SK-N-SH (cell line): ENCODE data around the gene CDK8. TPM values are rescaled to one million over a fixed set of nuclear protein-coding genes. Genes with fewer than 3 reads are reported as not detected.

Source experiments
- CTCF ChIA-PET: fragments of 300-600, 350-600 bp; formaldehyde crosslinking; extraction: SDS; loops from one replicate; lab custom pipeline; 2021; lab: Yijun Ruan, JAX
- POLR2A ChIA-PET: fragments of 350-600 bp; sonication (Branson Sonifier 250); formaldehyde crosslinking; extraction: SDS; loops from one replicate; lab custom pipeline; 2020; ENCODE audit warnings: antibody characterized with exemption, inconsistent platforms; lab: Yijun Ruan, JAX
- DNase-seq: peaks from one replicate; pipeline ENCODE4 v3.0.0; 2012
- H2AFZ ChIP-seq: fragments of 200-600 bp; sonication (generic); 2 replicates; pipeline ENCODE4 v1.8.1; 2016; ENCODE audit warnings: antibody characterized with exemption, mild to moderate bottlenecking, low read depth
- H3F3A ChIP-seq: fragments of 200-600 bp; sonication (generic); replicated peaks from 2 replicates; pipeline ENCODE3; 2016; ENCODE audit warnings: antibody characterized with exemption, mild to moderate bottlenecking; ENCODE audit not compliant: insufficient read depth
- H3K27ac ChIP-seq, 2 experiments: fragments of 200-500 bp in 1 of 2; fragments of 200-600 bp in 1 of 2; sonication (Bioruptor generic) in 1 of 2; sonication (generic), shearing (Covaris generic) in 1 of 2; 2 replicates each; pipeline versions ENCODE4 v1.5.1 to v1.6.1; 2014 to 2016; ENCODE audit warnings: low read depth in 2 of 2, inconsistent platforms in 1 of 2, low read length in 1 of 2, mild to moderate bottlenecking in 1 of 2, mixed read lengths in 1 of 2
- H3K27me3 ChIP-seq: fragments of 200-600 bp; sonication (generic), shearing (Covaris generic); 2 replicates; pipeline ENCODE4 v1.6.1; 2016; ENCODE audit warnings: mixed run types; ENCODE audit not compliant: insufficient read depth
- H3K36me3 ChIP-seq, 2 experiments: fragments of 200-500 bp in 1 of 2; fragments of 200-600 bp in 1 of 2; sonication (Bioruptor generic) in 1 of 2; sonication (generic) in 1 of 2; replicated peaks in 1 of 2; 2 replicates each; pipeline versions ENCODE3 to v1.5.1; 2014 to 2016; ENCODE audit warnings: low read length in 1 of 2, mild to moderate bottlenecking in 1 of 2; ENCODE audit not compliant: insufficient read depth in 2 of 2, control insufficient read depth in 1 of 2
- H3K4me1 ChIP-seq, 2 experiments: fragments of 200-500 bp in 1 of 2; fragments of 200-600 bp in 1 of 2; sonication (Bioruptor generic) in 1 of 2; sonication (generic), shearing (Covaris generic) in 1 of 2; 2 replicates each; pipeline versions ENCODE4 v1.5.1 to v1.6.1; 2014 to 2016; ENCODE audit warnings: low read depth in 1 of 2, low read length in 1 of 2, mixed run types in 1 of 2; ENCODE audit not compliant: insufficient read depth in 2 of 2, control insufficient read depth in 1 of 2
- H3K4me2 ChIP-seq: fragments of 200-600 bp; sonication (generic), shearing (Covaris generic); 2 replicates; pipeline ENCODE4 v1.6.1; 2017; ENCODE audit warnings: mixed run types
- H3K4me3 ChIP-seq, 2 experiments: fragments of 200-500 bp in 1 of 2; fragments of 200-600 bp in 1 of 2; sonication (Bioruptor generic) in 1 of 2; sonication (generic), shearing (Covaris generic) in 1 of 2; 2 replicates each; pipeline versions ENCODE4 v1.5.1 to v1.8.1; 2014 to 2016; ENCODE audit warnings: low read depth in 2 of 2, inconsistent platforms in 1 of 2, low read length in 1 of 2, mild to moderate bottlenecking in 1 of 2, mixed read lengths in 1 of 2, moderate library complexity in 1 of 2
- H3K79me2 ChIP-seq: fragments of 200-600 bp; sonication (generic); 2 replicates; pipeline ENCODE4 v1.8.1; 2017; ENCODE audit warnings: mild to moderate bottlenecking; ENCODE audit not compliant: insufficient read depth
- H3K9ac ChIP-seq: fragments of 200-600 bp; sonication (generic); 2 replicates; pipeline ENCODE4 v1.6.1; 2017; ENCODE audit warnings: mixed run types
- H3K9me2 ChIP-seq: fragments of 200-600 bp; sonication (generic); 2 replicates; pipeline ENCODE4 v1.6.1; 2017; ENCODE audit warnings: mixed run types
- H3K9me3 ChIP-seq: fragments of 200-600 bp; sonication (generic); 2 replicates; pipeline ENCODE4 v1.6.1; 2017; ENCODE audit warnings: mixed run types, mild to moderate bottlenecking, moderate library complexity
- H4K20me1 ChIP-seq: fragments of 200-600 bp; sonication (generic); 2 replicates; pipeline ENCODE4 v1.6.1; 2017; ENCODE audit warnings: mild to moderate bottlenecking, mixed run types; ENCODE audit not compliant: insufficient read depth
- CHD2 ChIP-seq: fragments of 150-350 bp; IDR thresholded peaks from 2 replicates; pipeline ENCODE4 v1.6.1; 2018; ENCODE audit warnings: low read length; ENCODE audit not compliant: partially characterized antibody
- FOSL2 ChIP-seq: IDR thresholded peaks from 2 replicates; pipeline ENCODE4 v1.4.0; 2012; ENCODE audit warnings: low read depth, mild to moderate bottlenecking, moderate library complexity, borderline replicate concordance
- GABPA ChIP-seq: IDR thresholded peaks from 2 replicates; pipeline ENCODE4 v1.4.0; 2012; ENCODE audit warnings: low read depth, mild to moderate bottlenecking
- GATA2 ChIP-seq: sonication (generic); formaldehyde crosslinking; IDR thresholded peaks from 2 replicates; pipeline ENCODE4 v1.5.0; 2020; ENCODE audit warnings: mild to moderate bottlenecking, missing genetic modification reagents
- JUND ChIP-seq: IDR thresholded peaks from 2 replicates; pipeline ENCODE4 v1.4.0; 2012
- MXI1 ChIP-seq: IDR thresholded peaks from 2 replicates; pipeline ENCODE4 v1.6.1; 2012; ENCODE audit warnings: mild to moderate bottlenecking, low read depth, low read length, improper control_type of control experiment
- NRF1 ChIP-seq: IDR thresholded peaks from 2 replicates; pipeline ENCODE4 v1.6.1; 2012; ENCODE audit warnings: low read depth, mild to moderate bottlenecking, low read length
- POLR2AphosphoS5 ChIP-seq: IDR thresholded peaks from 2 replicates; pipeline ENCODE4 v1.6.1; 2012; ENCODE audit warnings: low read depth, low read length
- RAD21 ChIP-seq: IDR thresholded peaks from 2 replicates; pipeline ENCODE4 v1.6.1; 2012; ENCODE audit warnings: mild to moderate bottlenecking, low read length
- RXRA ChIP-seq: IDR thresholded peaks from 2 replicates; pipeline ENCODE4 v1.4.0; 2012; ENCODE audit warnings: low read depth, mild to moderate bottlenecking, borderline replicate concordance
- SMC3 ChIP-seq: IDR thresholded peaks from 2 replicates; pipeline ENCODE4 v1.6.1; 2012; ENCODE audit warnings: low read depth, low read length, improper control_type of control experiment
- WGBS: methylation state at CpG from one replicate; pipeline ENCODE4 v1.1.6; 2017; ENCODE audit warnings: low lambda C conversion rate; 5-methylcytosine and 5-hydroxymethylcytosine counted together
- polyA plus RNA-seq, 3 experiments: library from polyadenylated mRNA; depleted of rRNA; stranded (reverse); fragments of >200 nt; gene quantifications; 2 replicates each; pipeline ENCODE4 v1.2.3, GENCODE V29; 2012
- TF ChIP-seq, protein P1 (sequence below): fragments of 200-600 bp; sonication (generic); IDR thresholded peaks from 2 replicates; pipeline ENCODE4 v1.6.1; 2017; ENCODE audit warnings: antibody characterized with exemption, mild to moderate bottlenecking, moderate library complexity
- TF ChIP-seq, protein P2 (sequence below): IDR thresholded peaks from 2 replicates; pipeline ENCODE4 v1.4.0; 2012; ENCODE audit warnings: low read depth, borderline replicate concordance

The CDK8 gene
- polyA plus RNA-seq, 1 of the 3 experiments (the other 2 are of a cell fraction): 10.1 TPM

DNA sequence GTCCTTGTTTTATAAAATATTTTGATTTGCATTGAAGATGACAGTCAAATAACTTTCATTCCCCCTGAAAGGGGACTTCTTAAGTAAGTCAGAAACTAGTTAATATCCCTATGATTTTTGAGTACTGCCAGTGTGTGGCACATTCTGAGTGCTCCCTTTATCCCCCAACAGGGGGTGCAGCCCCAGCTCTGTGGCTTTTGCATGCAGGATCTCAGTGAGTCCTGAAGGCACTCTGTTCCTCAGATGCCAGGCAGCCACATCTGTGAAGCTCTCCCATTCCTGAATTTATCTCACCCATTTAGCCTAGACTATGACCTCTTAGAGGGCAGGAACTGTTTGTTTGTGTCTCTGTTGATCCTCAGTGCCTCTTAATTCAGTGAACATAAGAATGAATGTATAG is 123.1 kb downstream of the CDK8 start:
- H4K20me1 ChIP-seq: no peaks in the 10 kb centered on the region
- peak; percentile 38 for DNase-seq
- H3K27ac ChIP-seq: no peak overlapping the region
- H3K9me3 ChIP-seq: no peaks in the 10 kb centered on the region
- peaks cover 0 to 4% of the 10 kb centered on the region in 2 experiments for H3K36me3 ChIP-seq
- no peak overlapping the region for H3K4me2 ChIP-seq
- H3K27me3 ChIP-seq: no peaks in the 10 kb centered on the region
- H3K9me2 ChIP-seq: no peaks in the 10 kb centered on the region
- H2AFZ ChIP-seq: no peak overlapping the region
- ChIA-PET POLR2A (no interaction called here), CTCF (interaction anchor here (0.6 to 1.7 kb wide), 7 partner anchors 27 to 321 kb away, joined by 3 to 6 read pairs (median 3); no protein-coding TSS in a partner anchor)
- H3K4me1 ChIP-seq: no peaks in the 10 kb centered on the region
- peaks cover 4% of the 10 kb centered on the region for H3F3A ChIP-seq
- no peak overlapping the region for H3K9ac ChIP-seq
- no peak overlapping the region for H3K4me3 ChIP-seq
- H3K79me2 ChIP-seq: no peaks in the 10 kb centered on the region; the same call in 1 of the 2 replicates
- TF ChIP-seq SMC3: peak; percentile 28; the same call in 1 of the 2 replicates
- TF ChIP-seq CHD2: no peak
- peak; percentile 48; the same call in 1 of the 2 replicates for TF ChIP-seq RAD21
- TF ChIP-seq, protein P1, sequence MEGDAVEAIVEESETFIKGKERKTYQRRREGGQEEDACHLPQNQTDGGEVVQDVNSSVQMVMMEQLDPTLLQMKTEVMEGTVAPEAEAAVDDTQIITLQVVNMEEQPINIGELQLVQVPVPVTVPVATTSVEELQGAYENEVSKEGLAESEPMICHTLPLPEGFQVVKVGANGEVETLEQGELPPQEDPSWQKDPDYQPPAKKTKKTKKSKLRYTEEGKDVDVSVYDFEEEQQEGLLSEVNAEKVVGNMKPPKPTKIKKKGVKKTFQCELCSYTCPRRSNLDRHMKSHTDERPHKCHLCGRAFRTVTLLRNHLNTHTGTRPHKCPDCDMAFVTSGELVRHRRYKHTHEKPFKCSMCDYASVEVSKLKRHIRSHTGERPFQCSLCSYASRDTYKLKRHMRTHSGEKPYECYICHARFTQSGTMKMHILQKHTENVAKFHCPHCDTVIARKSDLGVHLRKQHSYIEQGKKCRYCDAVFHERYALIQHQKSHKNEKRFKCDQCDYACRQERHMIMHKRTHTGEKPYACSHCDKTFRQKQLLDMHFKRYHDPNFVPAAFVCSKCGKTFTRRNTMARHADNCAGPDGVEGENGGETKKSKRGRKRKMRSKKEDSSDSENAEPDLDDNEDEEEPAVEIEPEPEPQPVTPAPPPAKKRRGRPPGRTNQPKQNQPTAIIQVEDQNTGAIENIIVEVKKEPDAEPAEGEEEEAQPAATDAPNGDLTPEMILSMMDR: peak; percentile 45

DNA sequence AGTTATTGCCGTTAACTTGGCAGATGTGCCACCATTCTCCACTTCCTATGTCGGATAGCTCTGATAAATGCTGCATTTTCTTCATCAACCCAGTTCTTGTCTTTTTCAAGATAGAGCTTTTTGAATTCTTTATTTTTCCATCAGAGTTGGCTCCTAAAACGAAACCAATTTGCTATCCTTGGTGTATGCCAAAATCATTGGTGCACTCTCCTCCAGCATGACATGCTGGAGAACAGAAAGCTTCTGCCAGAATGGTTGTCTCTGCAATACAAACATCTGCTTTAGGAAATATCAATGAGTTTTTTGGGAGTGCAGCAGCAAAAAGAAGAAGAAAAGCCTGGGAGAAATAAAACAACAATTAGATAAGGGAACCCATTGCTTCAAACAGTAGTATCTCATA is 124.2 kb downstream of the CDK8 start:
- H3K27me3 ChIP-seq: no peaks in the 10 kb centered on the region
- H2AFZ ChIP-seq: no peak overlapping the region
- H3K79me2 ChIP-seq: no peaks in the 10 kb centered on the region
- no peak for DNase-seq
- H3K4me2 ChIP-seq: no peak overlapping the region
- ChIA-PET POLR2A (no interaction called here), CTCF (interaction anchor here (0.8 to 1.7 kb wide), 4 partner anchors 15 to 320 kb away, joined by 3 to 6 read pairs (median 4); no protein-coding TSS in a partner anchor)
- WGBS: 95% methylated on average over 3 of the region's 3 CpGs
- no peak overlapping the region for H3K9ac ChIP-seq
- H3K9me2 ChIP-seq: no peaks in the 10 kb centered on the region
- H3K36me3 ChIP-seq: peaks cover 2 to 4% of the 10 kb centered on the region in 2 experiments
- H3K4me3 ChIP-seq: no peak overlapping the region
- no peaks in the 10 kb centered on the region for H3F3A ChIP-seq
- no peak overlapping the region for H3K27ac ChIP-seq
- no peaks in the 10 kb centered on the region for H4K20me1 ChIP-seq
- no peaks in the 10 kb centered on the region for H3K4me1 ChIP-seq
- no peaks in the 10 kb centered on the region for H3K9me3 ChIP-seq
- no peak for TF ChIP-seq MXI1
- TF ChIP-seq, all 33 proteins: peak for 0

DNA sequence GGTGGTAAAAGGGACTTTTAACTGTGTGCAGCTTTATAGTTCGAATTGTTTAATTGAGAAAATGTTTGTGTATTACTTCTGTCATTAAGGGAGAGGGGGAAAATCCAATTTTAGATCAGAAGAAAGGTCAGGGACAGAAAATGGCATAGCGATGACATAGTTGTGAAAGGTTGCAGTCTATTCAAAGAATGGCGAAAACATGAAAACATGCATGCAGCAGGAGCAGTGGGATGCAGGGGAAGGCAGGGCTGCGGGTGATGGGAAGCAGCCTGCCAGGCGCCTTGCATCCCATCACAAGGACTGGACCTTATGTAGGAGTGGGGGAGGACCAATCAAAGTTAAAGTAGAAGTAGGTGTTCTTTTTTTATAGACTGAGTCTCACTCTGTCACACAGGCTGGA is 125.9 kb downstream of the CDK8 start:
- no peaks in the 10 kb centered on the region for H4K20me1 ChIP-seq
- H3K9ac ChIP-seq: no peak overlapping the region
- ChIA-PET POLR2A (no interaction called here), CTCF (interaction anchor here (0.7 to 1.7 kb wide), 4 partner anchors 11 to 117 kb away, joined by 3 to 4 read pairs (median 3); no protein-coding TSS in a partner anchor)
- H3K4me2 ChIP-seq: no peak overlapping the region
- TF ChIP-seq, protein P2, sequence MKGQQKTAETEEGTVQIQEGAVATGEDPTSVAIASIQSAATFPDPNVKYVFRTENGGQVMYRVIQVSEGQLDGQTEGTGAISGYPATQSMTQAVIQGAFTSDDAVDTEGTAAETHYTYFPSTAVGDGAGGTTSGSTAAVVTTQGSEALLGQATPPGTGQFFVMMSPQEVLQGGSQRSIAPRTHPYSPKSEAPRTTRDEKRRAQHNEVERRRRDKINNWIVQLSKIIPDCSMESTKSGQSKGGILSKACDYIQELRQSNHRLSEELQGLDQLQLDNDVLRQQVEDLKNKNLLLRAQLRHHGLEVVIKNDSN: no peak
- TF ChIP-seq GATA2 (CRISPR knock-in tag): no peak
- TF ChIP-seq JUND: no peak
- TF ChIP-seq FOSL2: no peak
- no peak for TF ChIP-seq NRF1
- TF ChIP-seq GABPA: no peak
- no peak for TF ChIP-seq MXI1
- TF ChIP-seq POLR2AphosphoS5: no peak
- TF ChIP-seq RXRA: no peak
- H3K9me2 ChIP-seq: no peaks in the 10 kb centered on the region
- DNase-seq: no peak
- no peaks in the 10 kb centered on the region for H3F3A ChIP-seq
- no peaks in the 10 kb centered on the region for H3K9me3 ChIP-seq
- no peaks in the 10 kb centered on the region for H3K4me1 ChIP-seq
- no peaks in the 10 kb centered on the region for H3K27me3 ChIP-seq
- no peak overlapping the region for H3K27ac ChIP-seq
- no peaks in the 10 kb centered on the region for H3K79me2 ChIP-seq
- H3K4me3 ChIP-seq: no peak overlapping the region
- 97% methylated on average over 5 of the region's 5 CpGs for WGBS
- H2AFZ ChIP-seq: no peak overlapping the region
- H3K36me3 ChIP-seq: peaks cover 4% of the 10 kb centered on the region in 2 experiments
